T-helper 9 cell (primary cell): ENCODE results near the gene PHLPP2.
"Not testable (repeated sequence)": the region's sequence is repeated elsewhere in the genome, so short reads cannot be mapped to it uniquely, and the experiment has no call there.

ENCODE experiments used
- DNase-seq: peaks from one replicate; pipeline ENCODE4 v3.0.0-alpha.2; 2020

PHLPP2 gene

DNA sequence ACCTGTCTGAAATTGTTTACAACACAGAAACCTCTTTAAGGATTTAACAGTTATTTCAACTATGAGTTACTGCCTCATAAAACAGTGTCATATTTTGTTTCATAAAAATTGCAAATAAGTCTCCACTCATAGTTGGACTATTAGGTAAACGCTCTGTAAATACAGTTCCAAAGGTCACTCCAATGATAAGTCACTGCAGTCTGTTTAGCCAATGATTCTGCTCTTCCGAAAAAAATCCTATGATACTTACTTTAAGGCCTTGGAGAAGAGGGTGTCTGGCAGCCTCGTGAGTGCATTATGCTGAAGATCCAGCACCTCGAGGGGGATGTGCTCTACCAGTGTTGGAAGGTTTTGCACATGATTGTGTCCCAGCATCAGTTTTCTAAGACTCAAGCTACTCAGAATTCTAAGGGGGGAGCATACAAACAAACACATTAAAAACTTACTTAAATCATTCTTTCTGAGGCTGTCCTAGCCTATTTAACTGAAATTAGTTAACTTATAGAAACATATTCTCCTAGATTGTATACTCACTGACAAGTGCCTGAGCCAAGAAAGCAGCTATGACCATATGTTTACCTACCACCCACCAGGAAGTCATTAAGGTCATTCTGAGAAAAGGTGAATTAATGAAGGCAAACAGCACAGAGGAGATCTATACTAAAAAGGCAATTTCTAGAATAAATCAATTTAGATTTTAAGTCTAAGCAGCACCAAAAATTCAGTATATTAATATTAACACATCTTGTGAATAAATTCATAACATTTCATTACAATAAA is 57.4 kb downstream of the PHLPP2 start:
- DNase-seq = no peak

DNA sequence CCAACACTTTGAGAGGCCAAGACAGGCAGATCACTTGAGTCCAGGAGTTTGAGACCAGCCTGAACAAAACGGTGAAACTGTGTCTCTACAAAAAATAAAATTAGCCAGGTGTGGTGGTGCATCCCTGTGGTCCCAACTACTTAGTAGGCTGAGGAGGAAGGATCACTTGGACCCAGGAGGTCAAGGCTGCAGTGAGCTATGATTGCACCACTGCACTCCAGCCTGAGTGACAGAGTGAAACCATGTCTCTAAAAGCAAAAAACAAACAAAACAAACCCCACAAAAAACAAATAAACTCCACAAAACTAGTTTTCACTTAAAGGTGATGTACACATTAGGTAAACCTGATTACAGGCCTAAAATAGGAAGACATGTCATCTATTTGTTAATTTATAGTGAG is 58.2 kb downstream of the PHLPP2 start:
- DNase-seq = no peak

DNA sequence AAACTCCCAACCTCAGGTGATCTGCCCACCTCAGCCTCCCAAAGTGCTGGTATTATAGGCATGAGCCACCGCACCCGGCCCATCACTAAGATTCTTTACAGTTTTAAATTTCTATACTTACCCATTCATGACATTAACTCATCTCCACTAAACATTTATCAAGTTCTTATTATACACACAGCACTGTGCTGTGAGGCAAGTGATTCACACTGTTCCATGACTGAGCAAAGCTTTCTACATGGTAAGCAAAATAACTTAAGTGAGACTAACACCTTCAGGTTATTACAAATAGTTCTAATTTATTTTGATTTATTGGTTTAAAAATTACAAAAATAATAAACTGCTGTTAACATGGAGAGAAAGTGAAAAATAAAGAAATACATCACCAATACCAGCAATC is 65.0 kb downstream of the PHLPP2 start:
- no peak for DNase-seq

DNA sequence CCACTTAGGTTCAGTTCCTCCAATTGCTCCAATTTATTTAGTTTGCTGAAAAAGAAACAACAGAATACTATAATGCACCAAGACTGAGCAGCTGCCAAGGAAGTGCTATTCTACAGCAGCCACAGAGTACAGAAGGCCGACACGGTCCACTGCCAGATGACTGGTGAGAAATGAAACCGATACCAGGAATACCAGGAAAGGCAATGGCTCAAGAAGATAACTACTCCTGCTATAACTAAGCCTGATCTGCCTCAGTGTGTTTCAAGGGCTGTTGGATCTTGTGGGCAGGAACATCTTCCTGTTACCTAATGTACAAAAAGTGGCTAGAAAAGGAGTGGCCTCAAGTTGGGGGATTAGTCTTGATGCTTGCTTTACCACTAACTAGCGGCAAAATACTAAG is 65.7 kb downstream of the PHLPP2 start:
- DNase-seq = no peak

DNA sequence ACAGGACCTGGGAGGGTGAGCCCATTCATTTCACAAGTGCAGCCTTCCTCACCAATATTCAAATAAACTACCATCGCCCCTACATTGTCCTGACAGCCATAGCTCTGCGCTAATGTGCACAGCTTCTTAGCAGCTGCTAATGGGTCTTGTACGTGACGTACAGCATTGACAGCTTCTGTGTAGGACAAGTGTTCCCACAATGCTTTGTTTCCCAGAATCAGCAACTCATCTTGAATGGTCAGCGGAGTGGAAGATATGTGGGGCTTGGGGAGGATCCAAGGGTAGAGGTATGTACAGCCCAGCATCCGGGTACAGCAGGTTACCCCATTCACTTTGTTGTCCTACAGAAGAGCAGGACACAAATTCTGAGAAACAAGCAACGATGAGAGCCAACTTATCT is 74.8 kb downstream of the PHLPP2 start:
- no peak for DNase-seq

DNA sequence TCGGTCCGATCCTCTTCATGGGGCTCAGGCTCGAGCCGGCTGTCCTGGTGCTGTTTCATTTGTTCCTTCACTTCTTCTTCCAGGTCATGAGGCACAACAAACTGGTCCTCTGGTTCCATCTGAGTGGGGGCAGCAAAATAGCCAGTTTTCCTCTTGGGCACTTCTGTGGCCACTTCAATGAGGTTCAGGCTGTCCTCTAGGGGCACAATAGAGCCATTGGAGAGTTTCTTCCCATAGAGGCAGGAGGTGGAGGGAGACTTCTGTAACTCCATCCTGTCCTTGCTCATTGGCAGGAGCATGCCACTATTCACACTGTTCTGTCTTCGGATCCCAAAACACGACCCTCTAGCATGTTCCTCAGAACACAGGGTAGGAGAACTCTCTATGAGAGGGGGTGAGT is 75.6 kb downstream of the PHLPP2 start:
- DNase-seq = no peak

DNA sequence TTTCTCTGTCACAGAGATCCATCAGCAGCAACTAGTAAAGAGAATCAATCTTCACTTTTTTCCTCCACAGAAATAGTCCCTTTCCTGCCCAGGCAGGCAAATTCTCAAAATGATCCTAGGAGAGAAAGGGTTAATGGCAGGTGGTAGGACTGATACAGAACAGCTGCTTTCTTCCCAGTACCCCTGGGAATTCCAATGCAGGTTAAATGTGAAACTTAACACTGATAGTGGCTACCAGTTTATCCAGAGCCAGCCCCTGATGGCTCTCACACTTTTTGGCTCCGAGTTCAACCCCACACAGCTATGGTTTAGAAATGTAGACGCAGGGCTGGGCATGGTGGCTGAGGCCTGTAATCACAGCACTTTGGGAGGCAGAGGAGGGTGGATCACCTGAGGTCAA is 76.3 kb downstream of the PHLPP2 start:
- DNase-seq = no peak

DNA sequence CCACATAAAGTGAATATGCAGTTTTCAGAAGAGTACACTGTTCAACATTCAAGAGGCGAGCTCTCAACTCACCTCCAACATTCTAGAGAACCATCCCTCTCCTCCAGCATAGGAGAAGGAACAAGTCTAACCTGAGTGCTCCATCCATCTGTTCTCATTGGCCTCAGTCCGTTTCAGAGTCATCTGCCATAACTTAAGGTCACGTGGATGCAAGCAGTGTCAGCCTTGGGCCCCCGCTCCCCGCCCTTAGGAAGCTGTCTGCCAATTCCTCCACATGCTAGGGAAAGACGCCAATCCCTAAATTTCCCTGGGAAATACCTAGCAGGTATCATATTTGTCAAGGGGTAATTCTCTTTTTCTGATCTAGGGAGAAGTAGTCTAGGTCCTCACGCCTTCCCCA is 77.1 kb downstream of the PHLPP2 start:
- no peak for DNase-seq

DNA sequence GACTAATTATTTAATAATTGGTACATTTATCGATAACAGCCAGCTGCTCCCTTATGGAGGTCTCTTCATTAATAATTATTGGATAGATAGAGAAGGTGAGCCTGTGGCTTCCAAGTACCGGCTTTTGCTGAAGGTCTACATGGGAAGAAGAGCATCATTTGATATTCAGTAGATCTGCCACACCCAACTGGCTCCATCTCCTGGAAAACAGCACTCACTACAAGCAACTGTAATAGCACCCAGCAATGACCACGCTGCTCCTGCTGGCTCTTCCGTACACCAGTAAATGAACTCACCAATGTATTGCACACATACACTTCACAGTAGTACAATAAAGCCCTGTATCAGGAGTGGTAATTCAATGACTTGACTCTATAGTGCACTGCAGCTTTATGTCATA is 79.1 kb downstream of the PHLPP2 start:
- no peak for DNase-seq

DNA sequence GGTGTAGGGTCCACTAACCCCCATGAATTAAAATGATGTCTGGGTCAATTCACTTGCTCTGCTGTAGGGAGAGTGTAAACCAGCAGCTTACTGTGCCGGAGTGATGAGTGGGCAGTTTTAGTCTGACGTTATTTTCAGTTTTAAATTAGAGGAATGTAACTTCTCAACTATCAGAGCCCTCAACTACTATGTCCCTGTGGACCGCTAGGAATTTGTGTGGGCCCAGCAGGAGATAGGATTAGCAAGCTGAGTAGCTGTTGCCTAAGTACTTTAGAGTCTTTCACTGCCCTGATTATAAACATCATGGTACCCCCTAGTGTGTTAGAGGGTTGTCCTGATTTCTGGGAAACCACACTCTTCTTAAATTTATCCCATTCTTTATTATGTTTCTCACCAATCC is 87.1 kb downstream of the PHLPP2 start:
- DNase-seq = no peak

DNA sequence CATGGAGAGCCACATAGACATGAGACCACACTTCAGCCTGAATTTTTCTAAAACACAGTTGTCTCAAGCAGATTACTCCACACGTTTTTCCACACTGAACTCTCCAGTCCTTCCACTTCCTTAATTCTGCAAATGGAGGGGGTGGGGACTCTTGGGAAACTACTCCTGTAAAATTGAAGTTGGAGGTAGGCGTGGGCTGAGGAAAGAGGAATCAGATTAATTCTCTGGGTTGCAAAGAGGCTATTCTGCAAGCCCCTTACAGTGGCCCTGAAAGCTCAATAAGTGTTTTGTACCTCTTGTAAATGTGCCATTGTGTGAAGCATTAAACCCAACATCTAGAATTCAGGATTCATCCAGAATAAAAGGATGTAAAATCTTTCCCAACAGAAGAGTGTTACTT is 88.9 kb downstream of the PHLPP2 start:
- DNase-seq = no peak

DNA sequence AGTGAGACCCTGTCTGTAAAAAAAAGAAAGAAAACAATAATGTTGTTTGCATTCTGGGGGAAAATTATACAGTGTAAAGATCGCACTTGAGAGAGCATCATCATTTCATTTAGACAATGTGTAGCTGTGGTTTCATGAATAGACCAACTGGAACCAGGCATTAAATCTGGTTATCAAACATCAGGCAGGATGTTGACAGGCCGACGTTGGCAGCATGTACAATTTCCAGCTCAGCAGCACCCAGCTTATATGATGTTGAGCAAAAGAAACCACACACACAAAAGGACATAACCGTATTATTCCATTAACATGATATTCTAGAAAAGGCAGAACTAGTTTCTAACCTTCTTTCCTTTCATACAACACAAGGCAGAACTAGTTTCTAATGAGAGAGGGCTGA is 92.7 kb downstream of the PHLPP2 start:
- no peak for DNase-seq

DNA sequence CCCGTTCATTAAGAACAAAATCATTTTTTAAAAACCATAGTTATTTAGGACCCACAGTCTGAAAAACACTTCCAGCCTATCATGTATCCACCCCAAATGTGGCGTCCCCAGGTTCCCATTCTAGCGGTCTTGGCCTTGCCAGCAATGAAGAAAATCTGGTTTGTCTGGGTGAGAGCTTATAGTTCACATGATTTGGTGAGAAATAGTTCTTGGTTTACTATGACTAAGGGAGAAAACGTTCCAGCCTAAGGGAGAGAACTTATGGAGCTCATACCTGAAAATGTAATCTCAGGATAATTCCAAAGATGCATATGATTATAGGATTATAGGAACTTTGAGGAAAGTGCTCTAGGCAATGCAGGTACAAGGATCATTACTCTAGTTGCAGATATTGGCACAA is 93.7 kb downstream of the PHLPP2 start:
- DNase-seq = no peak

DNA sequence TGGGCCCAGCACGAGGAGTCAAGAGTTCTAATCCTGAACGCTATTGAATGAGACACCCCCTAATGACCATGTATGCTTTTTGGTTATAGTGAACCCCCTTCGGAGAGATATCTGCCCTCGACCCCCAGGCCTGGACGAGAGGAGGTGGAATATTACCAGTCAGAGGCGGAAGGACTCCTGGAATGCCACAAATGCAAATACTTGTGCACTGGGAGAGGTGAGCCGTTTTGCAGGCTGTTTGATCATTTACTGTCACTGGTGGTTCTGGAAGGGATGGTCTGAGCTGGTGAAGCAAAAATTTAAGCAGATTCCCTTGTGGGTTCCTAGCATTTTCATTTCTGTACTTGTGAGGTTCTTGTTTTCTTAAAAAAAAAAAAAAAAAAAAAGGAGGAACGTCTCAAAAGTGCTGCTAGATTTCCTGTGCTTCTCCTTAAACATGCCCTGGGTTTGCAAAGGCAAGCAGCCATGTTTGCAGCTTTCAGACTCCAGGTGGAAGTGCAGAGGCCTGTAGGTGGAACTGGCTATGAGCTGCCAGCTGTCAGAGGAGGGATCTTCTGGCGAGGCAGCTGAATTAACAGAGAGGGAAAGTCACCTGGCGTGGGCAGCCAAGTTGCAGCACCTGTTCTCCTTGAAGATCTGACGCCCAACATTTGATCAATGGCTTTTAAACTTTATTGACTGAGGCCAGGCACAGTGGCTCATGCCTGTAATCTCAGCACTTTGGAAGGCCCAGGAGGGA is 95.1 kb downstream of the PHLPP2 start:
- DNase-seq = no peak

DNA sequence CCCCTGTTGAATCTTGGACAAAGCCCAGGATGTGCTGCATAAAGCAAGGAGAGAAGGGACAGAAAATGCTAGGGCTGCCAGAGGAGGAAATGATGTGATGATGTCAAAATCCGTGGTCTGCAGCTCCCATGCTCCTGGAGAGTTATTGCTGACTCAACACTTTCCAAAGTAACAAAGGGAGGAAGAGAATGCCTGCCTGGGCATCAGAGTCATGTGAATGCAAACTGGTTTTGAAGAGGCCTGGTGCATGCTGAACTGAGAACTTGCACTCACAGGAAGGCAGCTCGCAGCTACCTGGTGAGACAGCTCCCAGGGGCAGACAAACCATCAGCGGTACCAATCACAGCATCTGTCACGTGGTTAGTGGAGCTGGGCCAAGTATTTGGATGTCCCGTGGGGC is 95.7 kb downstream of the PHLPP2 start:
- DNase-seq = no peak

DNA sequence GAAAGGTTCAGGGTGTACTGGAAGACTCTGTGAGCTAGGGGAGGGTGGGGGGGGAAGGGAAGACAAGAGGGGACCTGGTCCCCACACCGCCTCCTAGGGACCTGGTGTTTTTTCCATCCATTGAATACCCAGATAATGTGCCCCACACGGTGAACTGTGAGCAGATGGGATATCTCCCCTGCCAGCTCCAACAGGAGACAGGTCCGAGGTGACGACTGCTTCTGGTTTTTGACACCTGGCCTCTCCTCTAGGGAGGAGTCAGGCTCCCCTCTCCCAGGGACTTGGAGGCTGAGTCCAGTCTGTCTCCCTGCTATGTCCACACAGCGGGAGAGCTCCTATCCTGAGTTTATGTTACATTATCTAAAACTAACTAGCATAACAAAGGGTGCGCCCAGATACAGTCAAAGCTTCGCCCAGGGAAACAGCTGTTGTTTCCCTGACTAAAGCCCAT is 96.7 kb downstream of the PHLPP2 start:
- DNase-seq = no peak

DNA sequence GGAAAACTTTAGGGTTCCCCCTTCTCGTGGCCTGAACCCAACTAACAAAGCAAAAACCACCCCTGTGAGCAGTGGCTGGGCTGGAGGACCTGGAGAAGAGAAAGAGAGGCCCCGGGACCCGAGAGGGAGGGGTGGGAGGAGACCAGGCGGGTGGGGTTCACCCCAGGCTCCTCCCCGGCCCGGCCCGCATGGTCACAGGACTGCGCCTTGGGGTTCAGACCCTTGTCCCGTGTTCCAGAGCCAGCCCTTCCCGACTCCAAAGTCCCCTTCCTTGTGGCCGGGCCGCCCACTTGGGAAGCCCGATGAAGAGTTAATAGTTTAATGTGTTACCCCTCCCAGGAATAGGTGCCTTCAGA is 97.7 kb downstream of the PHLPP2 start:
- no peak for DNase-seq

DNA sequence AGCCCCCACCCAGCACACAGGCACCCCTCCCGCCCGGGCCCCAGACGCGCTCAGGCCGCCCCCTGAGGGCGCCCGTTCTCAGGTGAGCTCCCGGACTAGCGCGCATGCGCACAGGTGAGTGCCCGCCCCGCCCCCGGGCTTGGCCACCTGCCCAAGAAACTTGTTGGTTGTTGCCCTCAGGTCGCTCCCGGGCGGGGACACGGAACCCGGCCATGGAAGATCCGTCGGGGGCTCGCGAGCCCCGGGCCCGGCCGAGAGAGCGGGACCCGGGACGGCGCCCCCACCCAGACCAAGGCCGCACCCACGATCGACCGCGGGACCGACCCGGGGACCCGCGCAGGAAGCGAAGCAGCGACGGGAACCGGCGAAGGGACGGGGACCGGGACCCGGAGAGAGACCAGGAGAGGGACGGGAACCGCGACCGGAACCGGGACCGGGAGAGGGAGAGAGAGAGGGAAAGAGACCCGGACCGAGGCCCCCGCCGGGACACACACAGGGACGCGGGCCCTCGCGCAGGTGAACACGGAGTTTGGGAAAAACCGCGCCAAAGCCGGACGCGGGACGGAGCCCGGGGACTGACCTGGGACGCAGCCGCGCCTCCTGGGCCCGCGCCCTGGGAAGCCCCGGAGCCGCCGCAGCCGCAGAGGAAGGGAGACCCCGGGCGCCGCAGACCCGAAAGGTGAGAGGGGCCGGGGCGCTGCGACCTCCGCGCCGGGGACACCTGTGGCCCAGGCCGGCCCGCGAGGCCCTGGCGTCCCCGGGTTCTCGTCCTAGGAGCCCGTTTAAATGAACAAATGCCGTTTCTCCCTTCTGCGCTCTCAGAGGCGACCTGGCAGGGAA is 98.3 kb downstream of the PHLPP2 start, which contains the start of gene MARVELD3:
Gene MARVELD3, plus strand, starts transcription at position 167 of the 840 bp plus-strand sequence. Its CDS starts 46 bp downstream, at position 213.
- no peak for DNase-seq

DNA sequence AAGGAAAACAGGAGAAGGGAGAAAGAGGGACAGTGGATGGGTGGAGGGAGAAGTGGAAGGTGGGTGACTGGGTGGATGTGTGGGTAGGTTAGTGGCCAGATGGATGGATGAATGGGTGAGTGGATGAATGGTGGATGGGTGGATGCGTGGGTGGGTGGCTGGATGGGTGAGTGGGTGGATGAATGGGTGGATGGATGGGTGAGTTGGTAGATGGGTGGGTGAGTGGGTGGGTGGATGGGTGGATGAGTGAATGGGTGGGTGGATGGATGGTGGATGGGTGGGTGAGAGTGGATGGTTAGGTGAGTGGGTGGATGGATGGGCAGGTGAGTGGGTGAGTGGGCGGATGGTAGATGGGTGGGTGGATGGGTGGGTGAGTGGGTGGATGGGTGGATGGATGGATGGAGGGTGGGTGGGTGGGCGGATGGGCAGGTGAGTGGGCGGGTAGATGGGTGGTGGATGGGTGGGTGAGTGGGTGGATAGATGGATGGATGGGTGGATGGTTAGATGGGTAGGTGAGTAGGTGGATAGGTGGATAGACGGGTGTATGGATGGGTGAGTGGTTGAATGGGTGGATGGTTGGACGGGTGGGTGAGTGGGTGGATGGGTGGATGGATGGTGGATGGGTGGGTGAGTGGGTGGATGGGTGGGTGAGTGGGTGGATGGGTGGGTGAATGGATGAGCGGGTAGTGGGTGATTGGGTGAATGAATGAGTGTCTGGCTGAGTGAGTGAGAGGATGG is 99.2 kb downstream of the PHLPP2 start:
- no peak for DNase-seq

DNA sequence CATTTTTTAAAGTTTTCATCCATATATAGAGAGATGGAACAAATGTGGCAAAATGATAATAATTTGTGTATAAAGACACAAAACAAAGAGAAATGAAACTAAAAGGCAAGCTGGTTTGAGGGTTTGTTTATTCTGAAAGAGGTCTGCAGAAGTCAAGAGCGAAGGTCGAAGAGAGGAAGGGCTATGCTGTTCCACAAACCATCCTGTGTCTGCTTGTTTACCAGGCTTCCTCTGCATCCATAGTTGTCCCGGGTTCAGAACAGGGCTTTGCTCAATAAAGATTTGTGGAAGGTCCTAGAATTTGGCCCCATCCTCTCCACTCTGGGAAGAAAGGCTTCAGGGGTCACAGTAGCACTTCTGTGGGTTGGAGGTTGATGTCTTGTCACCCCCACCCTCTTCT is 100.9 kb downstream of the PHLPP2 start:
- no peak for DNase-seq

DNA sequence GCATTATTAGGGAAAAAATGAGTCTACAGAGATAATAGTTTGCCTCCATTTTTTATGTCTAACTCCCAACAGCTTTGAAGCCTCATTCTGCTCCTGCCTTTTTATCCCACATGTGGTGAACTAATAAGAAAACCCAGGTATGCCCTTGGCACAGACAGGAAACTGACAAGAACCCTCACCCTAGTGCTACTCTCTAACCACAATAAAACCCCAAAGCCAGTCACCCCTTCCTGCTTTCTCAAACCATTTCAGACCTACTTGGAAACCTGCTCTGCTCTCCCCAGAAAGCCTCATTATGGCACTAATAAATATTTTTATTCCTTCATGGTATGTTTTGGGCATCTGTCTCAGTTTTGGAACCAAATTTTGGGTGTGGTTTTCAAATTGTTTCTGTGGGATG is 102.4 kb downstream of the PHLPP2 start:
- DNase-seq = no peak

DNA sequence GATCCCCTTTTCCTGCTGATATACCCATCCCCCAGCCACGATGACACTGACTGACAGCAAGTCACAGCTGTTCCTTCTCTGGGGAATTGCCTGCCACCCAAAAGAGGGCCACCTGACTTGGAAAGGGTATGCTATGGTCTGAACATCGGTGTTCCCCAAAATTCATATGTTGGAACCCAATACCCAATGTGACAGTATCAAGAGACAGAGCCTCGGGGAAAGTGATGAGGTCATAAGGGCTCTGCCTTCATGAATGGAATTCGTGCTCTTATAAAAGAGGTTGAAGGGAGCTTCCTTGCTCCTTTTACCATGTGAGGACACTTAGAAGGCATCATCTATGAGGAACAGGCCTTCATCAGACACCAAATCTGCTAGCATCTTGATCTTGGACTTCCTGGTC is 106.1 kb downstream of the PHLPP2 start:
- DNase-seq = no peak

DNA sequence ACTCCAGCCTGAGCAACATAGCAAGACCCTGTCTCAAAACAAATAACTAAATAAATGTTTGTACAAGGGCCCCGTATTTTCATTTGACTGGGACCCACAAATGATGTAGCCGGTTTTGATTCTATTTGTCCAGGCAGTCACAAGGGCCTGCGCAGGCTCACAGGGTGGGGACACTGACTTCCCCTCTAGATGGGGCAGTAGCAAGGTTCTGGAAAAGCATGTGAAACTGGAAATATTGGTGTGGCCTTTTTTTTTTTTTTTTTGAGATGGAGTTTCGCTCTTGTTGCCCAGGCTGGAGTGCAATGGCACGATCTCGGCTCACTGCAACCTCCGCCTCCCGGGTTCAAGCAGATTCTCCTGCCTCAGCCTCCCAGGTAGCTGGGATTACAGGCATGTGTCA is 109.5 kb downstream of the PHLPP2 start:
- not testable (repeated sequence) for DNase-seq
